HG03280 (cell line): ENCODE results near the gene FAM163B.
"Not testable (repeated sequence)": the region's sequence is repeated elsewhere in the genome, so short reads cannot be mapped to it uniquely, and the experiment has no call there.

Source experiments
- ATAC-seq: cut with Tn5 transposase; IDR thresholded peaks from one replicate; pipeline ENCODE4 v1.9.1; 2021; ENCODE audit warnings: mild to moderate bottlenecking, moderate library complexity; ENCODE audit not compliant: unreplicated experiment

FAM163B gene

DNA sequence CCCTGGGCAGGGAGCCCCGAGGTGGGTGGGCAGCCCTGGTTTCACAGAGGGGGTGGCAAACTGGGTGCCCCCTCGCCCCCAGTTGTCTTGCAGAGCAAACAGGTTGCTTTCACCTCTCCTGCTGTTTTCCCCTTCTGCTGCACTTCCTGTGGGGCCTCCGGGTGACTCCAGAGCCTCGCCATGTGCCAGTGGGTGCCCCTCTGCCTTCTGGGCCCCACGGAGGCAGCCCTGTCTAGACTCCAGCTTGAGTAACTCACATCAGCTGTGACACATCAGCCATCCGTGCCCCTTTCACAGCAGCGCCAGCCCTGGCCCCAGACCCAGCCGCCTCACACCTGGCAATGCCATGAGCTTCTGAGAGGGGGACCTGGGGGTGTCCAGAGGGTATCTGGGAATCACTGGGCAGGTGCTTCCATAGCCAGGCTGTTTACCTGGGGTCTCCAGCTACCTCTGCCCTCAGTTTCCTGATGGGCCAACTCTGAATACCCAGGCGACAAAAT is 37.7 kb downstream of the FAM163B start:
- no peak for ATAC-seq

DNA sequence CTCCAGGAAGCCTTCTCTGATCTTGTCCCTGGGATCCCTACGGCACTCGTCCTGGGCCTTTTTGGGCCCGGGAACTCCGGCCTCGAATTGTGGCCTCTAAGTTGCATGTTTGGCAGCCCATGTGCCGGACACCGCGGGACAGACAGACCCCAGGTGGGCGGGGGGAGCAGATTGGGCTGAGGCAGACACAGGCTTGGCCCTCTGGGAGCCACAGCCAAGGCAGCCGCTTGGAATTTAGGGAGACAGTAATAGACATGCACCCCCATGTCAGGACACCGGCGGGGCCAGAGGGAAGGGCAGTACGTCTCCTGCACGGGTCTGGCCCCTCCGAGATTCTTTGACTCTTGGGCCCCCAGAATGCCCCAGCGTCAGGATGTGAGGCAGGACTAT is 38.5 kb downstream of the FAM163B start:
- ATAC-seq = no peak

DNA sequence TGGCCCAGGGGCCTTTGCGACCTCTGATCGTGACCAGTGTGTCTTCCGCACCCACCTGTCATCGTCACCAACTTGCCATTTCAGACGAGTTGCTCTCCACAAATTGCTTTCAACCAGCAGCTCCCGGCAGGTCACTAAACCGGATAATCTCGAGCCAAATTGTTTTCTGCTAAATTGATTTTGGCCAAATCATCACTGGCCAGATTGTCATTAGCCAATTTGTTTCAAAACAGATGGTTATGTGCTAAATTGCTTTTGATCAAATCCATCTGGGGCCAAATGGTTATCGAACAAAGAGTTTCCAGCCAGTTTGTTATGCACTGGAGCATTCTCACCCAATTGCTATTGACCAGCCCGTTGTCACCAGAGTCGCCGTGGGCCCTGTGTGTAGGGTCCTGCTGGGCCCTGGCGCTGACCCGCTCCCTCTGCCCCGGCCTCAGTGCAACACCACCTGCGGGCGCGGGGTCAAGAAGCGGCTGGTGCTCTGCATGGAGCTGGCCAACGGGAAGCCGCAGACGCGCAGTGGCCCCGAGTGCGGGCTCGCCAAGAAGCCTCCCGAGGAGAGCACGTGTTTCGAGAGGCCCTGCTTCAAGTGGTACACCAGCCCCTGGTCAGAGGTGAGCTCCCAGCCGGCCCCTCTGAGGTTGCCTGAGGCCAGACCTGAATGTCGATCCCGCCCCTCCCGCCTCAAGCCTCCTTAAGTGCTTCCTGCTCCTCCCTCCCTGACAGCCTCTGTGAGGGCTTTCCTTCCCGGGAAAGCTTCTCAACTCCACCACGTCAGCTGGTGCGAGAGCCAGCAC is 39.1 kb downstream of the FAM163B start:
- ATAC-seq = no peak

- no peak for ATAC-seq
Measured at GRCh38 chr9:133569121-133569785, 39.9 kb downstream of the FAM163B start.

DNA sequence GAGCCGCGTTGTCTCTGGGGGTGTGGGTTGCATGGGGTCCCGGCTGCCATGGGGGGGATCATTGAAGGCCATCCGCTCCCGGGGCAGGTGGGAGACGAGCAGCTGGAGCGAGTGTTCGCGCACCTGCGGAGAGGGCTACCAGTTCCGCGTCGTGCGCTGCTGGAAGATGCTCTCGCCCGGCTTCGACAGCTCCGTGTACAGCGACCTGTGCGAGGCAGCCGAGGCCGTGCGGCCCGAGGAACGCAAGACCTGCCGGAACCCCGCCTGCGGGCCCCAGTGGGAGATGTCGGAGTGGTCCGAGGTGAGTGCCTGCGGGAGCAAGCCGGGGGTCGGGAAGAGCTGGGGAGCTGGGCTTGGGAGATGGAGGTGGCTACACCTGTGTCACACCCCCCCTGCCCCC is 41.0 kb downstream of the FAM163B start:
- no peak for ATAC-seq

- no peak for ATAC-seq
Measured at GRCh38 chr9:133566817-133567216, 42.4 kb downstream of the FAM163B start.

GRCh38 chr9:133566382-133566781 is 42.8 kb downstream of the FAM163B start:
- no peak for ATAC-seq

GRCh38 chr9:133564451-133565116 is 44.6 kb downstream of the FAM163B start:
- ATAC-seq = no peak

DNA sequence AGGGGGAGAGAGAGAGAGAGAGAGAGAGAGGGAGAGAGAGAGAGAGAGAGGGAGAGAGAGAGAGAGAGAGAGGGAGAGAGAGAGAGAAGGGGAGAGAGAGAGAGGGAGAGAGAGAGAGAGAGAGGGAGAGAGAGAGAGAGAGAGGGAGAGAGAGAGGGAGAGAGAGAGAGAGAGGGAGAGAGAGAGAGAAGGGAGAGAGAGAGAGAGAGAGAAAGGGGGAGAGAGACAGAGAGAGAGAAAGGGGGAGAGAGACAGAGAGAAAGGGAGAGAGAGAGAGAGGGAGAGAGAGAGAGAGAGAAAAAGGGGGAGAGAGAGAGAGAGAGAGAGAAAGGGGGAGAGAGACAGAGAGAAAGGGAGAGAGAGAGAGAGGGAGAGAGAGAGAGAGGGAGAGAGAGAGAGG is 45.4 kb downstream of the FAM163B start:
- not testable (repeated sequence) for ATAC-seq

- no peak for ATAC-seq
Measured at GRCh38 chr9:133563291-133563796, 45.8 kb downstream of the FAM163B start.

DNA sequence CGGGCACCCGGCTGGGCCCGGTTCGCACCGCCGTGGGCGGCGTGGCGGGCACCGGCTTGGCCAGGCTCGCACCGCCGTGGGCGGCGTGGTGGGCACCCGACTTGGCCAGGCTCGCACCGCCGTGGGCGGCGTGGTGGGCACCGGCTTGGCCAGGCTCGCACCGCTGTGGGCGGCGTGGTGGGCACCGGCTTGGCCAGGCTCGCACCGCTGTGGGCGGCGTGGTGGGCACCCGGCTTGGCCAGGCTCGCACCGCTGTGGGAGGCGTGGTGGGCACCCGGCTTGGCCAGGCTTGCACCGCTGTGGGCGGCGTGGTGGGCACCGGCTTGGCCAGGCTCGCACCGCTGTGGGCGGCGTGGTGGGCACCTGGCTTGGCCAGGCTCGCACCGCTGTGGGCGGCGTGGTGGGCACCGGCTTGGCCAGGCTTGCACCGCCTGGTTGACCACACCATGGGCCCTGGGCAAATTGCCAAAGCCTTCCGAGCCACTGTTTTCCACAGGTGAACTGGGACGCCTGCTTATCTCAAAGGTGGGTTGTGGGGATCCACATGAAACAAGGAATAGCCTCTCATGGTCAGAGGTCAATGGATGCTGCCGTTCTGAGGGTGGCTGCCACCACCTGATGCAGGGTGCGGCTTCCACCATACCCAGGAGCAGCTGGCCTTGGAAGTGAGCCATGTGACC is 46.4 kb downstream of the FAM163B start:
- ATAC-seq = no peak

DNA sequence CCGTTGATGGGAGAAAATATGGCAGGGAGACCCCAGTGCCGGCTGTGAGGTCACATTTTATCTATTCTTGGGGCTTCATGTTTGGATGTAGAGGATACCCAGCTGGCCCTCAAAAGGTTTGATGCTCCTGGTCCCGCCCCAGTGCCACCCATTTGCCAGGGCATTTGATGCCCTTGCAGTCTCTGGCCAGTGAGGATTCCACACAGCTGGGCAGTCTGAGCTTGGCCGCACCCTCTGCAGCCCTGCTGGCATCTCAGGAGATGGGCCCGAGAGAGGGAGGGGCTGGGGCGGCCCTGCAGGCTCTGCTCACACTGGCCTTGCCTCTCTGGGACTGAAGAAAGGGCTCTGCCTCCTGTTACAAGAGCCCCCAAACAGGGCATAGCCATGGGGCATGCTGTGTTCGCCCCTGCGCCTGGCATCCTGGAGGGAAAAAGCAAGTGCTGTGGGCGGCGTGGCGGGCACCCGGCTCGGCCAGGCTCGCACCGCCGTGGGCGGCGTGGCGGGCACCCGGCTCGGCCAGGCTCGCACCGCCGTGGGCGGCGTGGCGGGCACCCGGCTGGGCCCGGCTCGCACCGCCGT is 47.1 kb downstream of the FAM163B start:
- ATAC-seq = no peak

DNA sequence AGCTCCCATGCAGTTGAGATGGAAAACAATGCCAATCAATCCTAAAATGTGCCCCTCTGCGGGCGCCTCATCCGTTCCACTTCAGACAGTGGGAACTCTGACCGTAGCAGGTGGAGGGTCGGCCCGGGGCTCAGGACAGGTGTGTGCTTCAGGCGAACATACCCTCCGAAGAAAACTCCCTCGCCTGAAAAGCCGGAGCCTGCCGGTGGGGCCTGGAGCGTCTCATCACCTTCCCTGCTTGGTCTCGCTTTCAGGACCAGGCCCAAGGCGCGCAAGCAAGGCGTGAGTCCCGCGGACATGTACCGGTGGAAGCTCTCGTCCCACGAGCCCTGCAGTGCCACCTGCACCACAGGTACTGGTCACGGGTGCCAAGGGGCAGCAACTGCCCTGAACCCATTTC is 48.2 kb downstream of the FAM163B start:
- no peak for ATAC-seq

- ATAC-seq = no peak
Measured at GRCh38 chr9:133560311-133560710, 48.9 kb downstream of the FAM163B start.

DNA sequence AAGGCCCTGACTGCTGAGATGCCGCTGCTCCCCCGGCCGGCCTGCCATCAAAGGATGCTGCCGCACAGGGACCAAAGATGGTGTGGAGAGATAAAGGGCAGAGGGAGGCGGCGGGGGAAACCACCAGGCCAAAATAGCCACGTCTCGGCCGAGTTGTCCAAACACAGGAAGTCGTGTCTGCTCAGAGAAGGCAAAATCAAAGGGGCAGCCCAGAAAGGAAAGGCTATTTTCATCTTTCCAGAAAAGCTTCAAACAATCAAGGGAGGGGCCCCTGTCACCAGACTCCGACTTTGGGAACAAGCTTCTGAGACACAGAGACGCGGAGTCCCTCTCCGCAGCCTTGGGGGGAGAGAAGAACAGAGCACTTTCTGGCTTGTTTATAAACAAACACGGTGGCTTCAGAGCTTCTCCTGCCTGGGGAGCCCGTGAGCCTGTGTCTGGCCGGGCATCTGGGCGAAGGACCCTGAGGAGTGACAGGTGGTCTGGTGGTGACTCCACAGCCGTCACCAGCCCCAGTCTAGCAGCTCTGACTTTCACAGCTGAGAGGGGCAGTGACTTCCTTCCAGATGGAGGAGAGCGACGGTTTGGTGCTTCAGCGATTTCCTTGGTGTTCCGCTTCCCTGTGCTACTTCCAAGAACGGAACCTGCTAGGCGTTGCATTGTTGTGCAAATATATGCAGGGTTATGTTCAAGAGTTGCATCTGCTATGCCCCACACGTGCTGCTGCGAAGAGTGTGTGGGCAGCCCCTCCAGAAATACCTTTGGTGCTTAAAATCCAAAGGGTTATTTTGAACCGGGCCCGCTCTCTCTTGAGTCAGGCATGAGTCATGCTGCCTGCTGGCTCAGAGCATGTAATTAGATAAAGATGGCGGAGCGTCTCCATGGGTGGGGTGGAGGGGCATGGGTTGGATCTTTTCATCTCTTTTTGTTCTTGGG is 50.7 kb downstream of the FAM163B start:
- ATAC-seq = peak; percentile 47

GRCh38 chr9:133557581-133557980 is 51.6 kb downstream of the FAM163B start:
- ATAC-seq = no peak

DNA sequence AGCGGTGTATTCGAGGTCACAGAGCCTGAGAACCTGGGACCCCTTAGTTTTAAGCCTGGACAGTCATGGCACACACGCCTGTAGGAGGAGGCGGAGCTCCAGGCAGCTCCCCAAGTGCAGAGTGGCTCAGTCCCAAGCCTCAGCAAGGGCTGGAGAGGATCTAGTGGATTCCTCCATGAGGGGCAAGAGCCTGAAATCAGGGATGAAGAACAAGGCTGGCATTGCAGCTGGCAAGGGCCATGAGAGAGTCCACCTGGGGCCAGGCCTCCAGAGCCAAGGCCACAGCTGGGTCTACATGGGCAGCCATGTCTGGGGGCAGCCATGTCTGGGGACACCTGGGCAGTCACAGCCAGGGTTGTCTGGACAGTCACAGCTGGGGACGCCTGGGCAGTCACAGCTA is 52.8 kb downstream of the FAM163B start:
- no peak for ATAC-seq

- no peak for ATAC-seq
Measured at GRCh38 chr9:133554729-133555128, 54.5 kb downstream of the FAM163B start.

GRCh38 chr9:133553973-133554713 is 55.0 kb downstream of the FAM163B start:
- ATAC-seq = no peak
